Muscle of arm (tissue), 12 donors: ENCODE measurements around the gene PTPN18. TPM values are rescaled to one million over a fixed set of nuclear protein-coding genes. Genes with fewer than 3 reads are reported as not detected.
A peak's percentile ranks its signal among the peaks of the same experiment; 100 is the strongest.

Experiments used
- DNase-seq: peaks from one replicate; pipeline ENCODE4 v3.0.0-alpha.2; 2013
- polyA plus RNA-seq, 12 donors: library from polyadenylated mRNA; unstranded; fragments of 120-200 nt; gene quantifications; one replicate each; pipeline ENCODE4 v1.2.1, GENCODE V29; 2013; ENCODE audit not compliant: insufficient read length in 12 of 12

The PTPN18 gene
- polyA plus RNA-seq, 12 donors, result 15.4 to 41.5 (median 18.8) TPM; not detected in 1

GRCh38 chr2:130358420-130359350 lies 2.8 kb downstream of the PTPN18 start:
- DNase-seq, result no peak

GRCh38 chr2:130359466-130359865 lies 3.6 kb downstream of the PTPN18 start:
- no peak for DNase-seq

DNA sequence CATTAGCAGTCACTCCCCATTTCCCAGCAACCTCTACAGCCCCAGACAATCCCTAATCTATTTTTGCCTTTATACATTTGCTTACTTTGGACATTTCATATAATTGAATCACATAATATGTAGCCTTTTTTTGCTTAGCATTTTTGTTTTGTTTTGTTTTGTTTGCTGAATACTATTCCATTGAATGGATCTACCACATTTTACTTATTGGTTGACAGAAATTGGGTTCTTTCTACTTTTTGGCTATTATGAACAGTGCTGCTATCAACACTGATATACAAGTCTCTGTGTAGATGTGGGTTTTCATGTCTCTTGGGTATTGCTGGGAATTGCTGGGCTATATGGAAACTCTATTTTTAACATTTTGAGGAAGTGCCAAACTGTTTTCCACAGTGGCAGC lies 7.6 kb downstream of the PTPN18 start:
- DNase-seq, result no peak

- no peak for DNase-seq
Observed at GRCh38 chr2:130365075-130365474, 9.2 kb downstream of the PTPN18 start.

DNA sequence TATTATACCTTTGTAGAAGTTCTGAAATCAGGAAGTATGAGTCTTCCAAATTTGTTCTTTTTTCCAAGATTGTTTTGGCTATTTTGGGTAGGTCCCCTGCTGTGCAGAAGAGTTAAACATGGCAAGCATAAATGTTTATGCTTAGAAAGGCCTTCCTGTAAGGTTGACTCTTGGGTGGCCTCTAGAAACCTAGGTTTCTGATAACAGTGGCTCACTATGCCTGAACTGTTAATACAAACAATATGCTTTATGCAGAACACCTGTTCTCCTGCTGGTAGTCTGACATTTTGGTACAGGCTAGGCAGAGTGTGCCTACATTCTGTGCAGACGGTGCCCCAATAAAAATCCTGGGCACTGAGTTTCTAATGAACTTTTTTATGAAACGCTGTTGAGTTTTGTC lies 10.1 kb downstream of the PTPN18 start:
- no peak for DNase-seq

- DNase-seq, result no peak
Observed at GRCh38 chr2:130366720-130367119, 10.9 kb downstream of the PTPN18 start.

GRCh38 chr2:130368786-130369185 lies 12.9 kb downstream of the PTPN18 start:
- DNase-seq, result no peak

DNA sequence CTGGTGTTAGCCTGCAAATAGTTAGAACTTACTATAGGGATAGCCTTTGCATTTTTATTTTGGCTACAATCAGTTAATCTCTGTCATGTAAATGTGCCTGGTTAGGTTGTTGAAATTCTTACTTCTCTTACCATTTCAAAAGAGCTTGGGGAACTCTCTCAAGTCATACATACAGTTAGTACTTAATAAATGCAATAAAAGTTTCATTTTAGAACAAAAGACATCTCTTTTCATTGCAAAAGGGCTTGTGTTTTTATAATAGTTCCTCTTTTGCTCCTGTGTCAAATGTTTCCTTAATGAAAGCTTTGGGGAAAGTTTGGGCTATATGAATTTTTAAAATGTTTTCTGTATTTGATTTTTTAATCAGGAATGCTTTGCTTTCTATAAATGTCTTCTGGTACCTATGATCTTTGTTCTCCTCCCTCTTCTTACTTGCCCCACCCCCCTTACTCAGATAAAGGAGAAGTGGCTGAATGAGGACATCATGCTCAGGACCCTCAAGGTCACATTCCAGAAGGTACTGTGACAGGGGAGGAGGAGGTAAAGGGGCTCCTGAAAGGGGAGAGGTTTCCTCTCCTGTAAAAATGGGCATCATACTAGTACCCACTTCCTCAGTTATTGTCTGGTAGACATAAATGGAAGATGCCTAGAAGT lies 13.6 kb downstream of the PTPN18 start:
- DNase-seq, result no peak

DNA sequence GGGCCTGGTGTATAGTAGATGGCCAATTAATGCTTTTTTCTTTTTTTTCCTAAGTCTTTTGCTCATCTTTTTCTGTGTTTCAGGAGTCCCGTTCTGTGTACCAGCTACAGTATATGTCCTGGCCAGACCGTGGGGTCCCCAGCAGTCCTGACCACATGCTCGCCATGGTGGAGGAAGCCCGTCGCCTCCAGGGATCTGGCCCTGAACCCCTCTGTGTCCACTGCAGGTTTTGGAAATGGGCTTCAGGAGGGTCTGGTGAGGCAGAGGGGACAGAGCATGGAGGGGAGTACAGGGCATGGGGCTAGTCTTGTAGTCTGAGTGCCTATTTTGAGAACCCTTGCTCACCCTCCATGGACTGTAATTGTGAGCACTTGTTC lies 14.1 kb downstream of the PTPN18 start:
- DNase-seq, result no peak

- no peak for DNase-seq
Observed at GRCh38 chr2:130370490-130370889, 14.6 kb downstream of the PTPN18 start.

GRCh38 chr2:130371723-130372054 lies 15.8 kb downstream of the PTPN18 start:
- DNase-seq, result no peak

GRCh38 chr2:130372055-130372832 lies 16.4 kb downstream of the PTPN18 start:
- peak; percentile 89 for DNase-seq

DNA sequence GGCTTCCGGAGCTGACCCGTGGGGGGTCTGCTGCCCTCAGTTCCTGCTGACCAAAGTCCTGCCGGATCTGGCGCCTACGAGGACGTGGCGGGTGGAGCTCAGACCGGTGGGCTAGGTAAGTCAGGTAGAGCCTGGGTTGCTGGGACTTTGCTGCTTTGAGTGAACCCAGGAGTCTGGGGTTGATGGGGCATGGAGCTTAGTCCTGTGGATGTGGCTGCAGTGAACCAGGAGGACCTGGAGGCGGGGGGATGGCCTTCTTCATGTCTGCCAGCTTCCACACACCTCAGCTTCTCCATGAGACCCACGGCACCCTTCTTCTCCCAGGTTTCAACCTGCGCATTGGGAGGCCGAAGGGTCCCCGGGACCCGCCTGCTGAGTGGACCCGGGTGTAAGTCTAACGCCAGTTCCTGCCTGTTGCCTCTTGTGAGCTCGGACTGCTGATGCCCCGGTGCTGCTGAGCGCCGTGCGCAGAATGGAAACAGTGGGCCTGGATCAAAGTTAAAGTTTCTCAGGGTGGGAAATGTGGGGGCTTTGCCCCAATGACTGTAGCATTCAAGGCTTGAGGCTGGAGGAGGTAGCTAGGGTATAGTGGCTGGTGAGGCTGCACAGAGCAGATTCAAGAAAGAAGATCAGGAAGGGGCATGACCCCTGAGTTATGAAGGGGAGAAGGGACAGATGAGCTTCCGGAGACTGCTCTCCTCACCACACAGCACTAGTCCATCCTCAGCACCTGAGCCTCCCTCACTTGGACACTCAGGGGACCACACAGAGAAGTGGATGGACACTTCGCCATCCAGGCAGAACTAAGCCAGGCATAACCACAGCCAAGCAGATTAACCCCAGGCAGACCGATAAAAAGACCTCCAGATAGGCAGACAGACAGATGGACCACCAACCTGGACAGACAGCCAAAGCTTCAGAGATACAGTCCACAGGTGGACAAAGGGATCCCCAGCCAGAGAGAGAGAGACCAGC lies 17.3 kb downstream of the PTPN18 start:
- no peak for DNase-seq

GRCh38 chr2:130373808-130374365 lies 18.0 kb downstream of the PTPN18 start:
- no peak for DNase-seq

GRCh38 chr2:130374587-130375290 lies 18.9 kb downstream of the PTPN18 start:
- DNase-seq, result no peak

DNA sequence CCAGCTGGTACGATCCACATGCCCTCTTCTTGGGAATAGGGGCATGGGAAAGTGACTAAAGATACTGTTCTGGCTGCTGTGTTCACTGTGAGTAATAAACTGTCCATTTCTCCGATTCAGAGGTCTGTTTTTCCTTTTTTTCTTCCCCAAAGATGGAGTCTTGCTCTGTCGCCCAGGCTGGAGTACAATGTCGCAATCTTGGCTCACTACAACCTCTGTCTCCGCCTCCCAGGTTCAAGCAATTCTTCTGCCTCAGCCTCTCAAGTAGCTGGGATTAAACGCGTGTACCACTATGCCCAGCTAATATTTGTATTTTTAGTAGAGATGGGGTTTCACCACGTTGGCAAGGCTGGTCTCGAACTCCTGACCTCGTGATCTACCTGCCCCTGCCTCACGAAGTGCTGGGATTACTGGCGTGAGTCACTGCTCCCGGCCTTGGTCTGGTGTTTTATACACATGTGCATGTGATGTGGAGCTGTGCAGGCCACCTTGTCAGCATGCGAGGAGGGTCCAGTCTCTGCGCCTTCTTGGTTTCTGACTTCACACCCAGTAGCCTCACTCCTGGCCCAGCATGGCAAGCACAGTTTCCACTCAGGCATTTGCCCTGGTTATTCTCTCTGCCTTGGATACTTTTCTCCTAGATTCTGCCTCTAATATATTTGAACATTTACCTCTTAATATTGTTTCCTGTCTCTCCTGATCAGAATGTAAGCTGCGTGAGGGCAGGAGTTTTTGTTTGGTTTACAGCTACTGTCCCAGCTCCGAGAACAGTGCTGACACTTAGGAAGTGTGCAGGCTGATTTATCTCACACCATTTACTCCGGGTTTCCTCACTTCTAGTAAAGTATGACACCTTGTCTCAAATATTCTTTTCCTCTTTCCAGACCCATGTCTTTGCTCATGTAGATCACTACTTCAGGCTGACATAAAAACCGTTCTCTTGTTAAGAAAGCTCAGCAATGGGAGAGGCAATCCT lies 19.7 kb downstream of the PTPN18 start:
- no peak for DNase-seq

GRCh38 chr2:130376433-130377293 lies 20.8 kb downstream of the PTPN18 start:
- no peak for DNase-seq

- DNase-seq, result no peak
Observed at GRCh38 chr2:130377491-130377890, 21.6 kb downstream of the PTPN18 start.
